ENCODE data around the gene CTNNA1. TPM values are rescaled to one million over a fixed set of nuclear protein-coding genes. Genes with fewer than 3 reads are reported as not detected.
"Not testable (repeated sequence)": the region's sequence is repeated elsewhere in the genome, so short reads cannot be mapped to it uniquely, and the experiment has no call there.

Gene CTNNA1
- total RNA-seq, 1 experiment from 2014 or later: 1.9 TPM

GRCh38 chr5:138726848-138727247 lies 26.4 kb upstream of the CTNNA1 start:
- H3K9me3 ChIP-seq (ENCODE audit: low read length): no peaks in the 10 kb centered on the region

DNA sequence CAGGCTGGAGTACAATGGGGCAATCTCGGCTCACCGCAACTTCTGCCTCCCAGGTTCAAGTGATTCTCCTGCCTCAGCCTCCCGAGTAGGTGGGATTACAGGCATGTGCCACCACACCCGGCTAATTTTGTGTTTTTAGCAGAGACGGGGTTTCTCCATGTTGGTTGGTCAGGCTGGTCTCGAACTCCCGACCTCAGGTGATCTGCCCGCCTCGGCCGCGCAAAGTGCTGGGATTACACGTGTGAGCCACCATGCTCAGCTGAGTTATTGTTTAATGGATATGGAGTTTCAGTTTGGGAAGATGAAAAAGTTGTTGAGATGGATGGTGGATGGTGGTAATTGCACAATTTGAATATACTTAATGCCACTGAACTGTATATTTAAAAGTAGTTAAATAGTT lies 22.7 kb upstream of the CTNNA1 start:
- H3K27me3 ChIP-seq (ENCODE audit: low read length); H3K4me2 ChIP-seq (ENCODE audit: low read length); BruUV-seq (replicated peaks); POLR2A ChIA-PET (ENCODE audit: unreplicated experiment); H3K9me2 ChIP-seq (replicated peaks; ENCODE audit: low read length); H3K4me1 ChIP-seq (ENCODE audit: insufficient read depth, low read length); CTCF ChIA-PET; H3K4me3 ChIP-seq (ENCODE audit: low read length); H3K79me2 ChIP-seq (ENCODE audit: low read length); H3K36me3 ChIP-seq (ENCODE audit: low read depth, low read length); H2AFZ ChIP-seq (ENCODE audit: low read length); H3F3A ChIP-seq (ENCODE audit: low read length, unreplicated experiment); H4K20me1 ChIP-seq (ENCODE audit: low read length); ATAC-seq; H3K9me3 ChIP-seq (ENCODE audit: low read length); intact Hi-C loops (cut with micrococcal nuclease); H3K27ac ChIP-seq (ENCODE audit: low read length); DNase-seq; H3K9ac ChIP-seq (ENCODE audit: low read length): not testable (repeated sequence)

More at GRCh38 chr5:138726848-138727247, 26.4 kb upstream of the CTNNA1 start:
- Histone ChIP-seq H2AFZ (ENCODE audit: low read length) (no peak overlapping the region), H3K36me3 (ENCODE audit: low read depth, low read length) (no peaks in the 10 kb centered on the region), H3K4me3 (ENCODE audit: low read length) (no peak overlapping the region), H3K27me3 (ENCODE audit: low read length) (no peaks in the 10 kb centered on the region), H3K79me2 (ENCODE audit: low read length) (no peaks in the 10 kb centered on the region), H3K4me2 (ENCODE audit: low read length) (no peak overlapping the region), H3F3A (ENCODE audit: low read length, unreplicated experiment) (no peaks in the 10 kb centered on the region), H3K27ac (ENCODE audit: low read length) (no peak overlapping the region), H3K4me1 (ENCODE audit: insufficient read depth, low read length) (peaks cover 14% of the 10 kb centered on the region), H3K9me2 (replicated peaks; ENCODE audit: low read length) (no peaks in the 10 kb centered on the region), H4K20me1 (ENCODE audit: low read length) (no peaks in the 10 kb centered on the region), H3K9ac (ENCODE audit: low read length) (no peak overlapping the region)
- ATAC-seq (no peak), DNase-seq (no peak)
- ChIA-PET POLR2A (ENCODE audit: unreplicated experiment) (no interaction called here), CTCF (interaction anchor here (0.6 kb wide), 1 partner anchor 113 kb away, joined by 3 read pairs; no protein-coding TSS in a partner anchor)
- TF ChIP-seq EZH2 (IDR thresholded peaks at IDR 0.05; ENCODE audit: low read length, unreplicated experiment) (no peak), CTCF (conservative IDR thresholded peaks at IDR 0.05; ENCODE audit: low read depth, low read length) (no peak), EZH2phosphoT487 (IDR thresholded peaks at IDR 0.05; ENCODE audit: borderline replicate concordance, low read length) (no peak)
- BruUV-seq (replicated peaks): no TSS peak
- intact Hi-C loops (cut with micrococcal nuclease): no loop called here

DNA sequence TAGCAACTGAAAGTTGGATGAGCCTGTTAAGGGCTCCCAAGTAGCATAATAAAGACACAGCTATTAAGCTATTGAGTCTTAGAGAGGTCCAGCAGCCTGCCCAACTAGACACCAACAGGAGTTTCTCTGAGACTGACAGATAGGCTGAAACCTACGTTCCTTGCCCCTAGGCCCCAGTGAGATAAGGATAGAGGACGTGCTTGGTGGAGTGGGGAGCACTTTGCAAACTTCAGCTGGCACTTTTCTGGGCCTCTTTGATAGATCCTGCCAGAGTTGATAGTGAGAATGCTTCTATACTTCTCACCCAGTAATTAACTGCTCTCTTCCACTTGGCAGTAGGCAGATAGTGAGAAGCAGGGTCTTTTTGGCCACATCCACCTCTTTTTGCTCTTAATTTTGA lies 20.8 kb upstream of the CTNNA1 start:
- no TSS peak for BruUV-seq (replicated peaks)

More for the DNA sequence above, 20.8 kb upstream of the CTNNA1 start:
- Histone ChIP-seq H3K9ac (ENCODE audit: low read length) (no peak overlapping the region), H3K4me3 (ENCODE audit: low read length) (no peak overlapping the region), H3K4me1 (ENCODE audit: insufficient read depth, low read length) (no peaks in the 10 kb centered on the region), H3K79me2 (ENCODE audit: low read length) (no peaks in the 10 kb centered on the region), H2AFZ (ENCODE audit: low read length) (no peak overlapping the region), H3K9me3 (ENCODE audit: low read length) (no peaks in the 10 kb centered on the region), H3K4me2 (ENCODE audit: low read length) (no peak overlapping the region), H3K9me2 (replicated peaks; ENCODE audit: low read length) (no peaks in the 10 kb centered on the region), H3K27ac (ENCODE audit: low read length) (no peak overlapping the region), H3F3A (ENCODE audit: low read length, unreplicated experiment) (no peaks in the 10 kb centered on the region), H3K36me3 (ENCODE audit: low read depth, low read length) (no peaks in the 10 kb centered on the region), H4K20me1 (ENCODE audit: low read length) (no peaks in the 10 kb centered on the region), H3K27me3 (ENCODE audit: low read length) (no peaks in the 10 kb centered on the region)
- intact Hi-C loops (cut with micrococcal nuclease): no loop called here
- TF ChIP-seq CTCF (conservative IDR thresholded peaks at IDR 0.05; ENCODE audit: low read depth, low read length): no peak
- no peak for TF ChIP-seq EZH2 (IDR thresholded peaks at IDR 0.05; ENCODE audit: low read length, unreplicated experiment)
- no peak for TF ChIP-seq EZH2phosphoT487 (IDR thresholded peaks at IDR 0.05; ENCODE audit: borderline replicate concordance, low read length)
- POLR2A ChIA-PET (ENCODE audit: unreplicated experiment): no interaction called here
- ATAC-seq (no peak), DNase-seq (no peak)
- CTCF ChIA-PET: no interaction called here

All from PC-3 (cell line).